Osteoblast (primary cell): ENCODE results near the gene RFTN1. TPM values are rescaled to one million over a fixed set of nuclear protein-coding genes. Genes with fewer than 3 reads are reported as not detected.

ENCODE experiments used
- DNase-seq: peaks from one replicate; pipeline ENCODE4 v3.0.0; 2011; ENCODE audit warnings: low spot score, mixed read lengths; ENCODE audit not compliant: insufficient read length; ENCODE audit errors: missing footprints
- H2AFZ ChIP-seq: 2 replicates; pipeline ENCODE4 v1.6.0; 2011; ENCODE audit warnings: mild to moderate bottlenecking, low read length
- H3K27ac ChIP-seq: 2 replicates; pipeline ENCODE4 v1.5.1; 2011; ENCODE audit warnings: mild to moderate bottlenecking, low read depth, low read length, moderate library complexity
- H3K27me3 ChIP-seq: 2 replicates; pipeline ENCODE4 v1.6.0; 2012; ENCODE audit warnings: mild to moderate bottlenecking, control low read depth, inconsistent platforms, low read length, moderate library complexity; ENCODE audit not compliant: insufficient read depth
- H3K36me3 ChIP-seq: 2 replicates; pipeline ENCODE4 v1.5.1; 2011; ENCODE audit warnings: mild to moderate bottlenecking, low read length, control low read depth, moderate library complexity; ENCODE audit not compliant: insufficient read depth
- H3K4me1 ChIP-seq: 2 replicates; pipeline ENCODE4 v1.5.1; 2011; ENCODE audit warnings: mild to moderate bottlenecking, low read length, control low read depth, moderate library complexity; ENCODE audit not compliant: insufficient read depth
- H3K4me2 ChIP-seq: 2 replicates; pipeline ENCODE4 v1.6.0; 2011; ENCODE audit warnings: mild to moderate bottlenecking, low read length; ENCODE audit not compliant: insufficient read depth
- H3K4me3 ChIP-seq: fragments of 200-600 bp; sonication (generic); 3 replicates; pipeline ENCODE4 v1.5.1; 2012; ENCODE audit warnings: mild to moderate bottlenecking, low read length, inconsistent platforms; ENCODE audit not compliant: insufficient read depth
- H3K79me2 ChIP-seq: 2 replicates; pipeline ENCODE4 v1.6.0; 2012; ENCODE audit warnings: mild to moderate bottlenecking, low read length, control low read depth, inconsistent platforms; ENCODE audit not compliant: insufficient read depth
- H3K9me3 ChIP-seq: 2 replicates; pipeline ENCODE4 v1.5.1; 2011; ENCODE audit warnings: low read depth, low read length, control low read depth
- H4K20me1 ChIP-seq: 2 replicates; pipeline ENCODE4 v1.6.0; 2012; ENCODE audit warnings: mild to moderate bottlenecking, low read length, control low read depth; ENCODE audit not compliant: insufficient read depth
- CTCF ChIP-seq: IDR thresholded peaks from 2 replicates; pipeline ENCODE4 v1.5.1; 2011; ENCODE audit warnings: mild to moderate bottlenecking, low read depth, low read length, moderate library complexity; ENCODE audit errors: extremely low read depth
- total RNA-seq: library from RNA; depleted of rRNA; stranded (reverse); fragments of >200 nt; gene quantifications from 2 replicates; pipeline ENCODE4 v1.2.3, GENCODE V29; 2012

The RFTN1 gene
- total RNA-seq, 1 donor = 99.2 TPM

GRCh38 chr3:16406166-16406565 lies 107.3 kb downstream of the RFTN1 start:
- TF ChIP-seq CTCF = no peak
- H3K79me2 ChIP-seq = peaks cover 21% of the 10 kb centered on the region
- DNase-seq = no peak
- H3K9me3 ChIP-seq = no peaks in the 10 kb centered on the region
- H4K20me1 ChIP-seq = peaks cover 14% of the 10 kb centered on the region
- H3K4me1 ChIP-seq = peaks cover 20% of the 10 kb centered on the region
- no peak overlapping the region for H3K4me3 ChIP-seq
- no peaks in the 10 kb centered on the region for H3K27me3 ChIP-seq
- H3K4me2 ChIP-seq = no peak overlapping the region
- H3K36me3 ChIP-seq = peaks cover 9% of the 10 kb centered on the region
- H3K27ac ChIP-seq = no peak overlapping the region
- no peak overlapping the region for H2AFZ ChIP-seq

GRCh38 chr3:16404349-16404895 lies 109.1 kb downstream of the RFTN1 start:
- no peak for TF ChIP-seq CTCF
- Histone ChIP-seq H3K79me2 (peaks cover 26% of the 10 kb centered on the region), H3K9me3 (no peaks in the 10 kb centered on the region), H3K27ac (no peak overlapping the region), H3K27me3 (no peaks in the 10 kb centered on the region), H2AFZ (no peak overlapping the region), H3K4me1 (peaks cover 27% of the 10 kb centered on the region), H3K4me2 (no peak overlapping the region), H3K4me3 (no peak overlapping the region), H4K20me1 (peaks cover 16% of the 10 kb centered on the region), H3K36me3 (peaks cover 9% of the 10 kb centered on the region)
- DNase-seq = no peak

GRCh38 chr3:16402451-16402850 lies 111.0 kb downstream of the RFTN1 start:
- peaks cover 17% of the 10 kb centered on the region for H4K20me1 ChIP-seq
- H3K4me3 ChIP-seq = peak overlapping the region; percentile 34
- peaks cover 28% of the 10 kb centered on the region for H3K4me1 ChIP-seq
- H3K4me2 ChIP-seq = peak overlapping the region; percentile 70
- H3K9me3 ChIP-seq = no peaks in the 10 kb centered on the region
- no peaks in the 10 kb centered on the region for H3K36me3 ChIP-seq
- peak; percentile 82 for DNase-seq
- H3K79me2 ChIP-seq = peaks cover 28% of the 10 kb centered on the region
- TF ChIP-seq CTCF = no peak
- H2AFZ ChIP-seq = no peak overlapping the region
- H3K27me3 ChIP-seq = no peaks in the 10 kb centered on the region
- H3K27ac ChIP-seq = no peak overlapping the region

- H3K4me3 ChIP-seq = no peak overlapping the region
- peaks cover 28% of the 10 kb centered on the region for H3K79me2 ChIP-seq
- H3K9me3 ChIP-seq = no peaks in the 10 kb centered on the region
- H3K36me3 ChIP-seq = no peaks in the 10 kb centered on the region
- no peak overlapping the region for H2AFZ ChIP-seq
- no peak overlapping the region for H3K27ac ChIP-seq
- H4K20me1 ChIP-seq = peaks cover 14% of the 10 kb centered on the region
- TF ChIP-seq CTCF = no peak
- no peak for DNase-seq
- H3K4me1 ChIP-seq = peaks cover 25% of the 10 kb centered on the region
- no peaks in the 10 kb centered on the region for H3K27me3 ChIP-seq
- no peak overlapping the region for H3K4me2 ChIP-seq
Observed at GRCh38 chr3:16401273-16401672, 112.2 kb downstream of the RFTN1 start.
